Measurements from ENCODE around the gene DNMT1. TPM values are rescaled to one million over a fixed set of nuclear protein-coding genes. Genes with fewer than 3 reads are reported as not detected.

The DNMT1 gene
- total and polyA plus RNA-seq, 12 donors, result 11.8 to 36.4 (median 21.6) TPM

DNA sequence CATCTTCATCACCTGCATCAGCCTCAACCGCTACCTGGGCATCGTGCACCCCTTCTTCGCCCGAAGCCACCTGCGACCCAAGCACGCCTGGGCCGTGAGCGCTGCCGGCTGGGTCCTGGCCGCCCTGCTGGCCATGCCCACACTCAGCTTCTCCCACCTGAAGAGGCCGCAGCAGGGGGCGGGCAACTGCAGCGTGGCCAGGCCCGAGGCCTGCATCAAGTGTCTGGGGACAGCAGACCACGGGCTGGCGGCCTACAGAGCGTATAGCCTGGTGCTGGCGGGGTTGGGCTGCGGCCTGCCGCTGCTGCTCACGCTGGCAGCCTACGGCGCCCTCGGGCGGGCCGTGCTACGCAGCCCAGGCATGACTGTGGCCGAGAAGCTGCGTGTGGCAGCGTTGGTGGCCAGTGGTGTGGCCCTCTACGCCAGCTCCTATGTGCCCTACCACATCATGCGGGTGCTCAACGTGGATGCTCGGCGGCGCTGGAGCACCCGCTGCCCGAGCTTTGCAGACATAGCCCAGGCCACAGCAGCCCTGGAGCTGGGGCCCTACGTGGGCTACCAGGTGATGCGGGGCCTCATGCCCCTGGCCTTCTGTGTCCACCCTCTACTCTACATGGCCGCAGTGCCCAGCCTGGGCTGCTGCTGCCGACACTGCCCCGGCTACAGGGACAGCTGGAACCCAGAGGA is 80.6 kb downstream of the DNMT1 start:
- TF ChIP-seq, protein P1, sequence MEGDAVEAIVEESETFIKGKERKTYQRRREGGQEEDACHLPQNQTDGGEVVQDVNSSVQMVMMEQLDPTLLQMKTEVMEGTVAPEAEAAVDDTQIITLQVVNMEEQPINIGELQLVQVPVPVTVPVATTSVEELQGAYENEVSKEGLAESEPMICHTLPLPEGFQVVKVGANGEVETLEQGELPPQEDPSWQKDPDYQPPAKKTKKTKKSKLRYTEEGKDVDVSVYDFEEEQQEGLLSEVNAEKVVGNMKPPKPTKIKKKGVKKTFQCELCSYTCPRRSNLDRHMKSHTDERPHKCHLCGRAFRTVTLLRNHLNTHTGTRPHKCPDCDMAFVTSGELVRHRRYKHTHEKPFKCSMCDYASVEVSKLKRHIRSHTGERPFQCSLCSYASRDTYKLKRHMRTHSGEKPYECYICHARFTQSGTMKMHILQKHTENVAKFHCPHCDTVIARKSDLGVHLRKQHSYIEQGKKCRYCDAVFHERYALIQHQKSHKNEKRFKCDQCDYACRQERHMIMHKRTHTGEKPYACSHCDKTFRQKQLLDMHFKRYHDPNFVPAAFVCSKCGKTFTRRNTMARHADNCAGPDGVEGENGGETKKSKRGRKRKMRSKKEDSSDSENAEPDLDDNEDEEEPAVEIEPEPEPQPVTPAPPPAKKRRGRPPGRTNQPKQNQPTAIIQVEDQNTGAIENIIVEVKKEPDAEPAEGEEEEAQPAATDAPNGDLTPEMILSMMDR (IDR thresholded peaks at IDR 0.05), result no peak
- DNase-seq, result no peak

DNA sequence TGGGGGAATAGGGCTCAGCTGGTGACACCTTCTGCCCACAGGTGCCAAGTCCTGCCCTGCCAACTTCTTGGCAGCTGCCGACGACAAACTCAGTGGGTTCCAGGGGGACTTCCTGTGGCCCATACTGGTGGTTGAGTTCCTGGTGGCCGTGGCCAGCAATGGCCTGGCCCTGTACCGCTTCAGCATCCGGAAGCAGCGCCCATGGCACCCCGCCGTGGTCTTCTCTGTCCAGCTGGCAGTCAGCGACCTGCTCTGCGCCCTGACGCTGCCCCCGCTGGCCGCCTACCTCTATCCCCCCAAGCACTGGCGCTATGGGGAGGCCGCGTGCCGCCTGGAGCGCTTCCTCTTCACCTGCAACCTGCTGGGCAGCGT is 81.2 kb downstream of the DNMT1 start:
- peak in 3 of 8 donors; percentile 2 for ATAC-seq
- peak overlapping the region in 2 of 10 donors; percentile 35 to 78 for H3K27ac ChIP-seq
- H3K9me3 ChIP-seq, result no peaks in the 10 kb centered on the region
- peaks cover under 1 to 44% (median 11%) of the 10 kb centered on the region in 9 donors for H3K4me1 ChIP-seq
- intact Hi-C loops (cut with DNase I), result loop anchor here in 3 of 10 donors (5.0 to 10.0 kb wide), 3 partner anchors 121 to 181 kb away; partner anchors contain the start of genes OLFM2 (in 1 of the 3) and S1PR2 (in 1 of the 3)
- TF ChIP-seq, protein P1 (IDR thresholded peaks at IDR 0.05), result no peak
- no peaks in the 10 kb centered on the region for H3K27me3 ChIP-seq
- DNase-seq, result no peak
- H3K36me3 ChIP-seq, result peaks cover 0 to 85% (median 51%) of the 10 kb centered on the region in 9 donors
- 67 to 72% methylated on average over 19 of the region's 19 CpGs for WGBS, 2 donors
- no peak overlapping the region for H3K4me3 ChIP-seq

More for the DNA sequence above, 80.6 kb downstream of the DNMT1 start:
- Histone ChIP-seq H3K27me3 (no peaks in the 10 kb centered on the region), H3K36me3 (peaks cover 0 to 84% (median 50%) of the 10 kb centered on the region in 9 donors), H3K9me3 (no peaks in the 10 kb centered on the region), H3K4me3 (no peak overlapping the region), H3K4me1 (peaks cover 6 to 50% (median 16%) of the 10 kb centered on the region in 9 donors), H3K27ac (no peak overlapping the region)
- 87 to 90% methylated on average over 43 of the region's 43 CpGs for WGBS, 2 donors
- intact Hi-C loops (cut with DNase I), result loop anchor here in 3 of 10 donors (5.0 to 10.0 kb wide), 3 partner anchors 121 to 182 kb away; partner anchors contain the start of genes OLFM2 (in 1 of the 3) and S1PR2 (in 1 of the 3)
- peak in 5 of 8 donors; percentile 1 to 21 (median 3) for ATAC-seq

DNA sequence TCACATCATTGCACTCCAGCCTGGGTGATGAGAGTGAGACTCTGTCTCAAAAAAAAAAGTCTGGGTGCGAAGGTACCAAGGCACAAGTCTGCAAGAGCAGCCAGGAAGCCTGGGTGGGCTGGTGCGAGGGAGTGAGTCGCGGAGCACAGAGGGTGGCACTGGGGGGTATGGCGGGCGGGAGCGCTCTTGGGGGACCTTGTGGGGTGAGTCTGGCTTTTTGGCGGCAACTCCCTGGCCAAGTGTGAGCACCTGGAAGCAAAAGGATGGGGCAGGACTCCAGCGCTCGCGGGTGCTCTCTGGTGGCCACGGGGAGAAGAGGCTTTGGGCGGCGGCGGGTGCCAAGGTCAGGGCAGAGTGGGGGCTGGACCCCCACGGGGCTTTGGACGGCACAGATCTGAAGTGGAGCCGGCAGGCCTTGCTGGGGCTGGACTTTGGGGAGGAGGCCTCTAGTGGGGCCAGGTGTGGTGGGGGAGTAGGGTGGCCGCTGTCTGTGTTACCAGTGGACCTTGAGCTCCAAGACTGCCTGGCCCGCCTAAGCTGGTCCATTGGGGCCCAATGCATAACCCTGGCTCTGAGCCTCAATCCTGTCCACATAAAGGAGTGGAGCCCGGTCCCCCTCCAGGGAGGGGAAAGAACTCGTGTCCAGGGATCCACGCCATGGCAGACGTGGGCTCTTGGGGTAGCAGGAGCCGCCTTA is 81.7 kb downstream of the DNMT1 start:
- H3K27me3 ChIP-seq, result no peaks in the 10 kb centered on the region
- WGBS, 2 donors, result 29 to 30% methylated on average over 23 to 25 of the region's 25 CpGs
- intact Hi-C loops (cut with DNase I), result loop anchor here in 3 of 10 donors (5.0 to 10.0 kb wide), 3 partner anchors 122 to 181 kb away; partner anchors contain the start of genes OLFM2 (in 1 of the 3) and S1PR2 (in 1 of the 3)
- ATAC-seq (peak; percentile 2 to 55 (median 24)), DNase-seq (peak in 1 of 2 donors; percentile 58)
- peaks cover 0 to 85% (median 54%) of the 10 kb centered on the region in 9 donors for H3K36me3 ChIP-seq
- peaks cover 0 to 40% (median 5%) of the 10 kb centered on the region in 9 donors for H3K4me1 ChIP-seq
- H3K27ac ChIP-seq, result peak overlapping the region in 2 of 10 donors; percentile 35 to 78
- H3K4me3 ChIP-seq, result peak overlapping the region in 1 of 10 donors; percentile 37
- TF ChIP-seq, protein P1 (IDR thresholded peaks at IDR 0.05), result peak in 8 of 9 donors; percentile 14 to 68 (median 53)
- no peaks in the 10 kb centered on the region for H3K9me3 ChIP-seq
